Astrocyte of the cerebellum (primary cell): Measurements from ENCODE around the gene PLCD1.
"Not testable (repeated sequence)": the region's sequence is repeated elsewhere in the genome, so short reads cannot be mapped to it uniquely, and the experiment has no call there.

Experiments
- DNase-seq: peaks from one replicate; pipeline ENCODE4 v3.0.0-alpha.2; 2011; ENCODE audit warnings: low read depth
- H3K4me3 ChIP-seq: 2 replicates; pipeline ENCODE4 v1.5.1; 2011; ENCODE audit warnings: mild to moderate bottlenecking, low read depth, low read length, moderate library complexity
- CTCF ChIP-seq: IDR thresholded peaks from 2 replicates; pipeline ENCODE4 v1.5.1; 2012; ENCODE audit warnings: low read length, low read depth, moderate library complexity, mild to moderate bottlenecking; ENCODE audit errors: missing control alignments
- in situ Hi-C: cut with HindIII; loops from 2 replicates; pipeline ENCODE4 v1.10.0; 2017; ENCODE audit warnings: low sequenced_read_pairs

Gene PLCD1

GRCh38 chr3:38059148-38059547, 29.7 kb upstream of the PLCD1 start:
- in situ Hi-C loops = no loop called here
- no peak overlapping the region for H3K4me3 ChIP-seq
- no peak for DNase-seq
- no peak for TF ChIP-seq CTCF

GRCh38 chr3:38054499-38055001, 25.1 kb upstream of the PLCD1 start:
- H3K4me3 ChIP-seq = no peak overlapping the region
- no peak for DNase-seq
- TF ChIP-seq CTCF = no peak
- in situ Hi-C loops = no loop called here

GRCh38 chr3:38053813-38054498, 24.5 kb upstream of the PLCD1 start:
- in situ Hi-C loops, H3K4me3 ChIP-seq, DNase-seq: not testable (repeated sequence)

- H3K4me3 ChIP-seq, DNase-seq, in situ Hi-C loops: not testable (repeated sequence)
Measured at GRCh38 chr3:38053286-38053685, 23.8 kb upstream of the PLCD1 start.

GRCh38 chr3:38051131-38051530, 21.7 kb upstream of the PLCD1 start:
- no peak for TF ChIP-seq CTCF
- DNase-seq = no peak
- no peak overlapping the region for H3K4me3 ChIP-seq
- in situ Hi-C loops = no loop called here

GRCh38 chr3:38049358-38050126, 20.1 kb upstream of the PLCD1 start:
- H3K4me3 ChIP-seq = no peak overlapping the region
- no peak for TF ChIP-seq CTCF
- no peak for DNase-seq
- in situ Hi-C loops = no loop called here

GRCh38 chr3:38047896-38048295, 18.5 kb upstream of the PLCD1 start:
- in situ Hi-C loops = no loop called here

More at GRCh38 chr3:38047896-38048295, 18.5 kb upstream of the PLCD1 start:
- no peak for TF ChIP-seq CTCF
- DNase-seq = no peak
- no peak overlapping the region for H3K4me3 ChIP-seq
